ENCODE data around the gene FOXN3. TPM values are rescaled to one million over a fixed set of nuclear protein-coding genes. Genes with fewer than 3 reads are reported as not detected.

FOXN3 gene
- total and polyA plus RNA-seq, 10 of the 15 experiments (the other 5 are each of a cell fraction or from before 2014, with no cell fraction given) = 4.5 to 68.9 (median 29.7) TPM

DNA sequence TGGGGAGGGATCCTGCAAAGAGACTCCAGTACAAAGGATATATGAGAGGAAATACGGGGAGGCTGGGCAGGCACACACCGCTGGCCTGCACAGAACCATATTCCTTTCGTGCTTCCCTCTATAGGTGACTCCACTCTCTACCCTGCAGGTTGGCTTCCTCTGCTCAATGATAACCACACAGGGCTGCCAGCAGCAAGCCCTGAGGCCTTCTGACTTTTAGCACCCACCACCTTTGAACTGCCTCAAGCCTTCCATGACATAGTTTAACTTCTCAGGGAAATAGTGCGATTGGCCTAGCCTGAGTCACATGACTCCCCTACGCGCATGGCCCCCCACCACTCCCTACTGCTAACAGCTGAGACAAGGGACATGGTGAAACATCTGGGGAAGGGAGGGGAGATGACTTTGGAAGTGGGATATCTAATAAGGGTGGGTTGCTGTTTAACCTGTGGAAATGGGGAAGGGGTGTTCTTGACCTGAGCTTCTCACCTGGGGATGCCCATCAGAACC lies 3.0 kb upstream of the FOXN3 start:
- BruUV-seq (replicated peaks) = no TSS peak
- intact Hi-C loops (cut with micrococcal nuclease; ENCODE audit: unreplicated experiment) (loop anchor here (2.0 to 5.0 kb wide), 3 partner anchors 38 to 379 kb away; no protein-coding TSS in a partner anchor), in situ Hi-C loops (cut with MboI) (loop anchor here (10.0 kb wide), 1 partner anchor 255 kb away; no protein-coding TSS in a partner anchor)
- CTCF ChIA-PET = interaction anchor here (0.6 to 2.2 kb wide), 3 partner anchors 10 to 496 kb away, joined by 3 to 9 read pairs (median 5); no protein-coding TSS in a partner anchor
- H3K4me2 ChIP-seq (ENCODE audit: control insufficient read depth, insufficient read depth) = no peak overlapping the region
- no peaks in the 10 kb centered on the region for H3K9me3 ChIP-seq (replicated peaks; ENCODE audit: control insufficient read depth, insufficient read depth, low read length)
- peaks cover 23% of the 10 kb centered on the region for H3K79me2 ChIP-seq (ENCODE audit: control insufficient read depth, insufficient read depth, low read length)
- H3K27me3 ChIP-seq (replicated peaks in 1 of 2; ENCODE audit: control insufficient read depth in 2 of 2, insufficient read depth in 2 of 2, low read length in 1 of 2) = no peaks in the 10 kb centered on the region
- no peak for FAIRE-seq
- DNase-seq (ENCODE audit: low read depth, low spot score) = no peak
- no peak overlapping the region for H2AFZ ChIP-seq (ENCODE audit: control insufficient read depth, low read depth, low read length)
- no peak for ATAC-seq
- SMC1A ChIA-PET (ENCODE audit: uncharacterized antibody, unreplicated experiment) = interaction anchor here (0.6 to 1.1 kb wide), 3 partner anchors 9 to 84 kb away, joined by 3 to 4 read pairs (median 3); no protein-coding TSS in a partner anchor
- no peak overlapping the region for H3K4me3 ChIP-seq
- TF ChIP-seq, protein P1, sequence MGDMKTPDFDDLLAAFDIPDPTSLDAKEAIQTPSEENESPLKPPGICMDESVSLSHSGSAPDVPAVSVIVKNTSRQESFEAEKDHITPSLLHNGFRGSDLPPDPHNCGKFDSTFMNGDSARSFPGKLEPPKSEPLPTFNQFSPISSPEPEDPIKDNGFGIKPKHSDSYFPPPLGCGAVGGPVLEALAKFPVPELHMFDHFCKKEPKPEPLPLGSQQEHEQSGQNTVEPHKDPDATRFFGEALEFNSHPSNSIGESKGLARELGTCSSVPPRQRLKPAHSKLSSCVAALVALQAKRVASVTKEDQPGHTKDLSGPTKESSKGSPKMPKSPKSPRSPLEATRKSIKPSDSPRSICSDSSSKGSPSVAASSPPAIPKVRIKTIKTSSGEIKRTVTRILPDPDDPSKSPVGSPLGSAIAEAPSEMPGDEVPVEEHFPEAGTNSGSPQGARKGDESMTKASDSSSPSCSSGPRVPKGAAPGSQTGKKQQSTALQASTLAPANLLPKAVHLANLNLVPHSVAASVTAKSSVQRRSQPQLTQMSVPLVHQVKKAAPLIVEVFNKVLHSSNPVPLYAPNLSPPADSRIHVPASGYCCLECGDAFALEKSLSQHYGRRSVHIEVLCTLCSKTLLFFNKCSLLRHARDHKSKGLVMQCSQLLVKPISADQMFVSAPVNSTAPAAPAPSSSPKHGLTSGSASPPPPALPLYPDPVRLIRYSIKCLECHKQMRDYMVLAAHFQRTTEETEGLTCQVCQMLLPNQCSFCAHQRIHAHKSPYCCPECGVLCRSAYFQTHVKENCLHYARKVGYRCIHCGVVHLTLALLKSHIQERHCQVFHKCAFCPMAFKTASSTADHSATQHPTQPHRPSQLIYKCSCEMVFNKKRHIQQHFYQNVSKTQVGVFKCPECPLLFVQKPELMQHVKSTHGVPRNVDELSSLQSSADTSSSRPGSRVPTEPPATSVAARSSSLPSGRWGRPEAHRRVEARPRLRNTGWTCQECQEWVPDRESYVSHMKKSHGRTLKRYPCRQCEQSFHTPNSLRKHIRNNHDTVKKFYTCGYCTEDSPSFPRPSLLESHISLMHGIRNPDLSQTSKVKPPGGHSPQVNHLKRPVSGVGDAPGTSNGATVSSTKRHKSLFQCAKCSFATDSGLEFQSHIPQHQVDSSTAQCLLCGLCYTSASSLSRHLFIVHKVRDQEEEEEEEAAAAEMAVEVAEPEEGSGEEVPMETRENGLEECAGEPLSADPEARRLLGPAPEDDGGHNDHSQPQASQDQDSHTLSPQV (IDR thresholded peaks at IDR 0.05) = no peak
- TF ChIP-seq, protein P2, sequence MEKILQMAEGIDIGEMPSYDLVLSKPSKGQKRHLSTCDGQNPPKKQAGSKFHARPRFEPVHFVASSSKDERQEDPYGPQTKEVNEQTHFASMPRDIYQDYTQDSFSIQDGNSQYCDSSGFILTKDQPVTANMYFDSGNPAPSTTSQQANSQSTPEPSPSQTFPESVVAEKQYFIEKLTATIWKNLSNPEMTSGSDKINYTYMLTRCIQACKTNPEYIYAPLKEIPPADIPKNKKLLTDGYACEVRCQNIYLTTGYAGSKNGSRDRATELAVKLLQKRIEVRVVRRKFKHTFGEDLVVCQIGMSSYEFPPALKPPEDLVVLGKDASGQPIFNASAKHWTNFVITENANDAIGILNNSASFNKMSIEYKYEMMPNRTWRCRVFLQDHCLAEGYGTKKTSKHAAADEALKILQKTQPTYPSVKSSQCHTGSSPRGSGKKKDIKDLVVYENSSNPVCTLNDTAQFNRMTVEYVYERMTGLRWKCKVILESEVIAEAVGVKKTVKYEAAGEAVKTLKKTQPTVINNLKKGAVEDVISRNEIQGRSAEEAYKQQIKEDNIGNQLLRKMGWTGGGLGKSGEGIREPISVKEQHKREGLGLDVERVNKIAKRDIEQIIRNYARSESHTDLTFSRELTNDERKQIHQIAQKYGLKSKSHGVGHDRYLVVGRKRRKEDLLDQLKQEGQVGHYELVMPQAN (conservative IDR thresholded peaks at IDR 0.05) = no peak
- TF ChIP-seq HCFC1 (IDR thresholded peaks at IDR 0.05; ENCODE audit: low read length) = no peak
- no peak for TF ChIP-seq ETV6 (conservative IDR thresholded peaks at IDR 0.05 in 1 of 2, IDR thresholded peaks at IDR 0.05 in 1 of 2; ENCODE audit: borderline replicate concordance in 1 of 2, low read depth in 1 of 2)
- TF ChIP-seq, protein P3, sequence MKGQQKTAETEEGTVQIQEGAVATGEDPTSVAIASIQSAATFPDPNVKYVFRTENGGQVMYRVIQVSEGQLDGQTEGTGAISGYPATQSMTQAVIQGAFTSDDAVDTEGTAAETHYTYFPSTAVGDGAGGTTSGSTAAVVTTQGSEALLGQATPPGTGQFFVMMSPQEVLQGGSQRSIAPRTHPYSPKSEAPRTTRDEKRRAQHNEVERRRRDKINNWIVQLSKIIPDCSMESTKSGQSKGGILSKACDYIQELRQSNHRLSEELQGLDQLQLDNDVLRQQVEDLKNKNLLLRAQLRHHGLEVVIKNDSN (IDR thresholded peaks at IDR 0.05; ENCODE audit: borderline replicate concordance, extremely low read length, insufficient read depth, low read depth, low read length) = peak; percentile 7
- POLR2A ChIA-PET = no interaction called here
- no peak overlapping the region for H3K27ac ChIP-seq (ENCODE audit: control insufficient read depth, insufficient read depth)
- H3K9ac ChIP-seq (ENCODE audit: control insufficient read depth, insufficient read depth, low read length) = no peak overlapping the region
- H4K20me1 ChIP-seq (ENCODE audit: control insufficient read depth, insufficient read depth) = no peaks in the 10 kb centered on the region
- RAD21 ChIA-PET (ENCODE audit: unreplicated experiment) = interaction anchor here (1.2 to 1.3 kb wide), 2 partner anchors 10 to 84 kb away, joined by 3 read pairs; no protein-coding TSS in a partner anchor
- WGBS (ENCODE audit: insufficient coverage, insufficient replicate concordance, low lambda C conversion rate, missing lambda C conversion rate) = 95% methylated on average over 6 of the region's 6 CpGs
- no peaks in the 10 kb centered on the region for H3K36me3 ChIP-seq (ENCODE audit: control insufficient read depth in 2 of 2, insufficient read depth in 2 of 2, low read length in 1 of 2)
- H3K4me1 ChIP-seq (ENCODE audit: control insufficient read depth, insufficient read depth, low read length) = peaks cover 6% of the 10 kb centered on the region
